AG04449 (cell line): ENCODE data around the gene C20orf144.

Source experiments
- CTCF ChIA-PET: fragments of 350-600 bp; formaldehyde crosslinking; extraction: SDS; loops from one replicate; lab custom pipeline; 2021; ENCODE audit warnings: antibody characterized with exemption; lab: Yijun Ruan, JAX
- POLR2A ChIA-PET: fragments of 400-600, 350-600 bp; formaldehyde crosslinking; extraction: SDS; loops from one replicate; lab custom pipeline; 2020; ENCODE audit warnings: antibody characterized with exemption, inconsistent platforms; lab: Yijun Ruan, JAX
- DNase-seq: peaks from one replicate; pipeline ENCODE4 v3.0.0-alpha.2; 2010; ENCODE audit warnings: low read depth, low spot score
- H3K4me3 ChIP-seq: 2 replicates; pipeline ENCODE4 v1.5.1; 2011; ENCODE audit warnings: low read depth, mild to moderate bottlenecking, control low read depth, low read length
- CTCF ChIP-seq: IDR thresholded peaks from one replicate; pipeline ENCODE4 v1.5.1; 2011; ENCODE audit warnings: mild to moderate bottlenecking, moderate library complexity, low read length, control low read depth, inconsistent platforms; ENCODE audit not compliant: insufficient read depth; ENCODE audit errors: missing control alignments

The C20orf144 gene

GRCh38 chr20:33673114-33673409 lies 10.9 kb downstream of the C20orf144 start:
- peak overlapping the region; percentile 71 for H3K4me3 ChIP-seq
- DNase-seq = no peak
- ChIA-PET POLR2A (interaction anchor here (0.8 kb wide), 1 partner anchor 8 kb away, joined by 3 read pairs; no protein-coding TSS in a partner anchor), CTCF (no interaction called here)
- TF ChIP-seq CTCF = no peak

GRCh38 chr20:33673410-33674293 lies 11.5 kb downstream of the C20orf144 start:
- CTCF ChIA-PET = no interaction called here

GRCh38 chr20:33674294-33675135 lies 12.4 kb downstream of the C20orf144 start, which contains the start of gene NECAB3:
NECAB3 (minus strand) TSS chr20:33674428; CDS start chr20:33674352, 76 bp downstream.
- peak within 1 kb of the TSS; percentile 71 for H3K4me3 ChIP-seq
- POLR2A ChIA-PET = interaction anchor here (0.7 to 1.5 kb wide), 3 partner anchors 8 to 254 kb away, joined by 3 to 10 read pairs (median 3); partner anchors contain the start of gene ACTL10
- TF ChIP-seq CTCF = no peak
- CTCF ChIA-PET = interaction anchor here (0.6 to 2.1 kb wide), 4 partner anchors 11 to 188 kb away, joined by 3 to 7 read pairs (median 4); partner anchors contain the start of gene E2F1
- DNase-seq = no peak

More at GRCh38 chr20:33673410-33674293, 11.5 kb downstream of the C20orf144 start:
- POLR2A ChIA-PET = no interaction called here
- DNase-seq = no peak
- H3K4me3 ChIP-seq = peak overlapping the region; percentile 71
- no peak for TF ChIP-seq CTCF

GRCh38 chr20:33675136-33675959 lies 13.2 kb downstream of the C20orf144 start:
- POLR2A ChIA-PET = interaction anchor here (0.7 to 1.5 kb wide), 3 partner anchors 9 to 255 kb away, joined by 3 to 10 read pairs (median 3); partner anchors contain the start of gene ACTL10
- TF ChIP-seq CTCF = no peak
- CTCF ChIA-PET = interaction anchor here (1.4 to 2.1 kb wide), 3 partner anchors 10 to 188 kb away, joined by 3 to 7 read pairs (median 5); partner anchors contain the start of gene E2F1
- no peak for DNase-seq
- H3K4me3 ChIP-seq = peak overlapping the region; percentile 71

- POLR2A ChIA-PET = no interaction called here
- TF ChIP-seq CTCF = no peak
Observed at GRCh38 chr20:33676121-33676520, 14.0 kb downstream of the C20orf144 start.

More at GRCh38 chr20:33676121-33676520, 14.0 kb downstream of the C20orf144 start:
- no peak for DNase-seq
- CTCF ChIA-PET = interaction anchor here (1.7 to 2.1 kb wide), 2 partner anchors 9 to 11 kb away, joined by 5 to 7 read pairs; partner anchors contain the start of gene E2F1
- H3K4me3 ChIP-seq = no peak overlapping the region
